Suprapubic skin (tissue), 4 donors: ENCODE measurements around the gene EOGT. TPM values are rescaled to one million over a fixed set of nuclear protein-coding genes. Genes with fewer than 3 reads are reported as not detected.

Source experiments
- DNase-seq, 2 donors: peaks; one replicate each; pipeline ENCODE4 v3.0.0-alpha.2; 2019; ENCODE audit warnings: low spot score in 2 of 2
- H3K27ac ChIP-seq: fragments of 200-600 bp; sonication (generic); one replicate; pipeline ENCODE4 v1.5.1; 2019
- H3K27me3 ChIP-seq: fragments of 200-600 bp; sonication (generic); one replicate; pipeline ENCODE4 v1.5.1; 2019
- H3K36me3 ChIP-seq: fragments of 200-600 bp; sonication (generic); one replicate; pipeline ENCODE4 v1.5.1; 2019
- H3K4me1 ChIP-seq: fragments of 200-600 bp; sonication (generic); one replicate; pipeline ENCODE4 v1.5.1; 2019
- H3K4me3 ChIP-seq: fragments of 200-600 bp; sonication (generic); one replicate; pipeline ENCODE4 v1.5.1; 2019; ENCODE audit warnings: mild to moderate bottlenecking
- H3K9me3 ChIP-seq: fragments of 200-600 bp; sonication (generic); one replicate; pipeline ENCODE4 v1.5.1; 2019
- EP300 ChIP-seq: sonication (generic); formaldehyde crosslinking; IDR thresholded peaks from one replicate; pipeline ENCODE4 v1.6.1; 2017; ENCODE audit warnings: antibody characterized with exemption
- POLR2A ChIP-seq, 2 donors: fragments of 450-650 bp; IDR thresholded peaks; one replicate each; pipeline ENCODE4 v1.6.1; 2017; ENCODE audit warnings: antibody characterized with exemption in 2 of 2, mild to moderate bottlenecking in 2 of 2, moderate library complexity in 2 of 2
- POLR2AphosphoS5 ChIP-seq, 3 donors: sonication (generic); formaldehyde crosslinking; IDR thresholded peaks; one replicate each; pipeline ENCODE4 v1.6.1; 2017; ENCODE audit warnings: antibody characterized with exemption in 3 of 3
- WGBS: methylation state at CpG from one replicate; pipeline ENCODE4 v1.1.5; 2018; 5-methylcytosine and 5-hydroxymethylcytosine counted together
- total RNA-seq, 4 donors: library from RNA; depleted of rRNA; stranded (reverse); fragments of >200 nt; gene quantifications; one replicate each; pipeline ENCODE4 v1.1.0, GENCODE V29; 2016
- TF ChIP-seq, protein P1 (sequence below), 2 donors: fragments of 200-600 bp in 1 of 2; fragments of 450-650 bp in 1 of 2; sonication (generic) in 1 of 2; IDR thresholded peaks; one replicate each; pipeline ENCODE4 v1.5.1; 2016 to 2019; ENCODE audit warnings: antibody characterized with exemption in 2 of 2, mild to moderate bottlenecking in 1 of 2, moderate library complexity in 1 of 2

Gene EOGT
- total RNA-seq, 4 donors from 2014 or later = 15.3 to 27.8 (median 20.9) TPM

DNA sequence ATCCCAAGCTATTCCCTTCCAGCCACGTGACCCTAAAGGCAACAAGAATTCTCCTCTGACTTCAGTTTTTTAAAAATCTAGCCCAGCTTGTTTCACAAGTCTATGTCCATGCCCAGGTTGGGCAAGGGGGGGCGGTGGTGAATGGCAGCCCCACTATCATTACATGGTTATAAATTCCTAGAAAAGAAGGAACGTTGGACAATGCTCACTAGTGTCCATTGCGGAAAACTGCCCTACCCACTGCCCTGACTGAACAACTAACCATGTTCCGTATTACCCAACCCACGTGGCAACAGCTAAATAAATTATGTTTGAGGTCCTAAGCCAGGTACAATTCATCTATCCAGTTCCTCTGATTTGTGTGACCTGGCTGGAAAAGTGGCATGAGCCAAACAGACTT lies 72.4 kb downstream of the EOGT start:
- Histone ChIP-seq H3K27ac (no peak overlapping the region), H3K4me1 (no peaks in the 10 kb centered on the region), H3K9me3 (no peaks in the 10 kb centered on the region), H3K36me3 (no peaks in the 10 kb centered on the region), H3K4me3 (no peak overlapping the region), H3K27me3 (peaks cover 9% of the 10 kb centered on the region)
- WGBS = 66% methylated on average over 6 of the region's 6 CpGs
- no peak for DNase-seq
- no peak for TF ChIP-seq EP300
- no peak for TF ChIP-seq POLR2A (IDR thresholded peaks at IDR 0.05)
- TF ChIP-seq, protein P1, sequence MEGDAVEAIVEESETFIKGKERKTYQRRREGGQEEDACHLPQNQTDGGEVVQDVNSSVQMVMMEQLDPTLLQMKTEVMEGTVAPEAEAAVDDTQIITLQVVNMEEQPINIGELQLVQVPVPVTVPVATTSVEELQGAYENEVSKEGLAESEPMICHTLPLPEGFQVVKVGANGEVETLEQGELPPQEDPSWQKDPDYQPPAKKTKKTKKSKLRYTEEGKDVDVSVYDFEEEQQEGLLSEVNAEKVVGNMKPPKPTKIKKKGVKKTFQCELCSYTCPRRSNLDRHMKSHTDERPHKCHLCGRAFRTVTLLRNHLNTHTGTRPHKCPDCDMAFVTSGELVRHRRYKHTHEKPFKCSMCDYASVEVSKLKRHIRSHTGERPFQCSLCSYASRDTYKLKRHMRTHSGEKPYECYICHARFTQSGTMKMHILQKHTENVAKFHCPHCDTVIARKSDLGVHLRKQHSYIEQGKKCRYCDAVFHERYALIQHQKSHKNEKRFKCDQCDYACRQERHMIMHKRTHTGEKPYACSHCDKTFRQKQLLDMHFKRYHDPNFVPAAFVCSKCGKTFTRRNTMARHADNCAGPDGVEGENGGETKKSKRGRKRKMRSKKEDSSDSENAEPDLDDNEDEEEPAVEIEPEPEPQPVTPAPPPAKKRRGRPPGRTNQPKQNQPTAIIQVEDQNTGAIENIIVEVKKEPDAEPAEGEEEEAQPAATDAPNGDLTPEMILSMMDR (IDR thresholded peaks at IDR 0.05) = no peak
- TF ChIP-seq POLR2AphosphoS5 (IDR thresholded peaks at IDR 0.05) = no peak

DNA sequence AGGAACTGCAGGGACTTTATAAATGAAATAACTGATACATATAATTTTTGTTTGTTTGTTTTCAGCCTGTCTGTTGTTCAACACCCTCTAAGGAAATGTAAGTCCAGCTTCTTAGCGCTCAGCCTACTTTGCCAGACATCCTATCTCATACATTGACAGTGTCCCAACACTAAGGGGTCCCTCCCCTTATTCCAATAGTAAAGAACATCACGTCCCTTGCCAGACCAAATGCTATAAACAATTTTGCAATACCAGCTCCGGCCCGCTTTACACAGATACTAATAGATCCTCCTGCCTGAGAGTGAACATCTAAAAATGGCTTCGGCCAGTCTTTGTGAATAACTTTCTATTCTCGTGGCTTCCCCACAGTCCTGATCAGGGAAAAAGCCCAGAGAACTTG lies 76.6 kb downstream of the EOGT start:
- no peak overlapping the region for H3K27ac ChIP-seq
- peaks cover 9% of the 10 kb centered on the region for H3K4me1 ChIP-seq
- H3K9me3 ChIP-seq = no peaks in the 10 kb centered on the region
- WGBS = 74% methylated on average over 6 of the region's 6 CpGs
- H3K36me3 ChIP-seq = no peaks in the 10 kb centered on the region
- TF ChIP-seq POLR2AphosphoS5 (IDR thresholded peaks at IDR 0.05) = no peak
- H3K4me3 ChIP-seq = no peak overlapping the region
- H3K27me3 ChIP-seq = peaks cover 40% of the 10 kb centered on the region
- DNase-seq = no peak

DNA sequence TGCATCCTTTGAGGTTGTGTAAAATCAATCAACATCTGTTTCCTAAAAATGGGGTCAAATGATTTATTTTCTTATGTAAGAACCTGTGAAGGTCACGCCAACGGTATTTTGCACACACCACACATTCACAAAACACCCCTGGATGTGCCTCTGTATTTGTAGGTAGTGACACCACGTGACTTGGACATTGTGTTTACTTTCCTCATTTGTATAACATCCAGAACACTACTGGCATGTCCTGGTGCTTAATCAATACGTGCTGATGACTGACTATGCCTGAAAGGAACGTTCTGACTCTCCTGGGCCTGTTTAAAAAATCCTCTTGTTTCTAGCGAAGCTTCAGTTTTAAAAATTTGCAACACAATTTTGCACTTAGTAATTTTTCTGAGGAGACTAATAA lies 77.7 kb downstream of the EOGT start:
- Histone ChIP-seq H3K9me3 (no peaks in the 10 kb centered on the region), H3K36me3 (no peaks in the 10 kb centered on the region), H3K4me1 (peaks cover 16% of the 10 kb centered on the region), H3K27ac (no peak overlapping the region), H3K27me3 (peaks cover 49% of the 10 kb centered on the region), H3K4me3 (no peak overlapping the region)
- TF ChIP-seq, protein P1 (IDR thresholded peaks at IDR 0.05) = no peak
- TF ChIP-seq POLR2A (IDR thresholded peaks at IDR 0.05) (no peak), EP300 (no peak), POLR2AphosphoS5 (IDR thresholded peaks at IDR 0.05) (no peak)
- WGBS = 71% methylated on average over 6 of the region's 6 CpGs
- DNase-seq = no peak

DNA sequence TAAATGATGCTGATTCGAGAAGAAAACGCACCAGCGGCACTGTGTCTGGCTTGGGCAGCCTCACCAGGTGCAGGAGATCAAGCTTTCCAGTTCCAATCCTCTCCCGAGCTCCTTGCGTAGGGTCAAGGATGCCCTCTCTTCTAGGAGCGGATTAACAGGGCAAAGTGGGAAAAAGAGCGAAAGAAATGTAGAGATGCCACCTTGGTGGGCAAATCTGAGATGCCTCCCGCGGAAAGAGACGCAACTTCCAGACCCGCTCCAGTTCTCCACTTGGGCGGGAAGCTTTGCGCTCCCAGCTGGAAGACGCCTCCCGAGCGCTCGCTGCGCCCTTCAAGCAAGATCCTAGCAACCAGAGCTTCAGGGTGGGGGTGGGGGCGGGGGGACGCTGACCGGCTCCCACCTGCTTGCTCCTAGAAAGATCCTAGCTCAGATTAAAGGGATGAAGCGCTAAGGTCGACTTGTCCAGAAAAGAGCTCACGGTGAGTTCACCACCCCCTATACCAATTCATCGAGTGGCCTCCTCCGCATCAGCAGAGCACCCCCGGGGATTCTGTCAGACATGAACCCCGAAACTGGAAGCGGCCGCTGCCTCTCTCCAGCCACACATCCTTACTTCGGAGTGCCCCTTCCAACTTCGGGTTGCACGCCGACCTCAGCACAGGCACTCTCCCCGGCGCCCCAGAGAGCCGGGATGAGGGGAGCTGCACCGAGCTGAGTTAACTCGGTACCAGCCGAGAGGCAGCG lies 81.9 kb downstream of the EOGT start:
- Histone ChIP-seq H3K27ac (no peak overlapping the region), H3K9me3 (no peaks in the 10 kb centered on the region), H3K36me3 (no peaks in the 10 kb centered on the region), H3K4me1 (peaks cover 16% of the 10 kb centered on the region), H3K27me3 (peaks cover 65% of the 10 kb centered on the region), H3K4me3 (peak overlapping the region; percentile 33)
- TF ChIP-seq POLR2A (IDR thresholded peaks at IDR 0.05) (no peak), EP300 (no peak)
- WGBS = 5% methylated on average over 39 of the region's 41 CpGs
- DNase-seq = no peak

Other genes with a start within 250 kb of the EOGT start
- not detected for gene TAFA4, start 81.1 kb downstream of the EOGT start, total RNA-seq
- gene TMF1, start 38.6 kb upstream of the EOGT start, total RNA-seq = 10 to 100 TPM; 19.2 to 46.3 (median 27.8) TPM
- 10 to 100 TPM; 37.2 to 77.7 (median 48.6) TPM for gene UBA3, start 66.7 kb upstream of the EOGT start, total RNA-seq
- 100 to 1,000 TPM in 1 of 4 donors, 10 to 100 TPM in 3; 58.6 to 106 (median 69.0) TPM for gene ARL6IP5, start 71.3 kb upstream of the EOGT start, total RNA-seq
- under 1 TPM in 1 of 4 donors, not detected in 3; 0.40 TPM for gene LMOD3, start 108.9 kb upstream of the EOGT start, total RNA-seq